GM10847 (cell line): ENCODE data around the gene COPB2.

Experiments used
- POLR2A ChIP-seq: IDR thresholded peaks from 2 replicates; pipeline ENCODE4 v1.6.1; 2011; ENCODE audit not compliant: insufficient read length; ENCODE audit errors: extremely low read depth

The COPB2 gene

DNA sequence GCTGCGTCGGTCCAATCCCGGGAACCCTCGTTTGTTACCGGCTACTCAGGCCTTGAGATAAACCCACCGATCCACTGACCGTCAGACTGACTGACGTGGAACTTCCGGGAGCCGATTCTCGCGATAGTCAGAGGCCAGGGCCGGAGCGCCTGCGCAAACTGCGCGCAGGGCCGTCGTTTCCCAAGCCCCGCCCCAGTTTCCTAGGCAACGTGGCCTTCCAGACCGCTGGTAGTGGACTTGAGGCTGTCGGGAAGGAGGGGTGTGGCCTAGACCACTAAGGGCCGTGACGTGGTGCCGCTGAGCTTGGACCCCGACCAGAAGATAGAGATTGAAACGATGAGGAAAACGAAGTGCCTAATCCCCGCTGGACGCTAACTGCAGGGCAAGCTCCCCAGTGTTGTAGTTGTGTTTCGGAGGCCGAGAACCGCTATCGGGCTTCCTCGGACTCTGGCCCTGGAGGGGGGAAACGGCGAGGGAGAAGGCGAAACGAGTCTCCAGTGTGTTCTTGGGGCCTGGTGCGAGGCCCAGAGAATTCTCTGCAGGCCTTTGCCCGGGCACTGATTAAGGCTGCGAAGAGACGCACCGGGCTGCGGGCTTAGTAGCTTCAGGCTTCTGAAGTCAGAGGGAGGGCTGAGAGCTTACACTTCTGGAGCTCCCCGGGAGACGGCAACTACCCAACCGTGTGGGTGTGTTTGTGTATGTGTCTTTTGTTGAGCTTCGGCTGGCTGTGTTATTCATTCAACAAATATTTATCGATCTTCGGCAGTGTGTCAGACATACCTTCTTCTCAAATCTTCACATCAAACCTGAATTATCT, at the start of gene COPB2:
TSS of gene COPB2 (minus strand) at position 96 of the 817 bp plus-strand sequence. CDS start 97 bp downstream, outside the sequence.
- peak; percentile 65 for TF ChIP-seq POLR2A

DNA sequence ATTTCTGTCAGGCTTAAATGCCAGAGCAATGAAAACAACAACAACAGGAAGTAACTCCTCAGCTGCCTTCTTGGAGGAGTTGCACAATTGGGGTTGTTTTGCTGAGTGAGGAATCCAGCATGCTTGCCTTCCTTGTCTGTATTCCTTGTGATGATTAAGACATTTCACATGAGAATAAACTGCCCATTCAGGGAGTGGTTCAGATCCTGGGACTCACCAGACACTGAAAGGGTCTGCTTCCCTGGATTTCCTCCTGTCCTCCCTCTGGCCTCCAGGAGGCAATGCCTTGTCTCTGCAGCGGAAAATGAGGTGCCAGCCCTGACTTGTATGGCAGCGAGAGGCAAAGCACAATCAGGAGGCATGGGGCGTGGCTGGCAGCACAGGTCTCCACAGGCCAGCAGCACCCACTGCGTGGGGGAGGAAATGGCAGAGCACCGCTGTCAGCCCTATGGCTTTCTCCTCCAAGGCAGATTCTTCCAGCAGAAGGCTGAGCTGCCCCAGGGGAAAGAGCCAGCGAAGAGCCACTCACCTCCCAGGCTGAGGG, 45.4 kb upstream of the COPB2 start:
- no peak for TF ChIP-seq POLR2A

DNA sequence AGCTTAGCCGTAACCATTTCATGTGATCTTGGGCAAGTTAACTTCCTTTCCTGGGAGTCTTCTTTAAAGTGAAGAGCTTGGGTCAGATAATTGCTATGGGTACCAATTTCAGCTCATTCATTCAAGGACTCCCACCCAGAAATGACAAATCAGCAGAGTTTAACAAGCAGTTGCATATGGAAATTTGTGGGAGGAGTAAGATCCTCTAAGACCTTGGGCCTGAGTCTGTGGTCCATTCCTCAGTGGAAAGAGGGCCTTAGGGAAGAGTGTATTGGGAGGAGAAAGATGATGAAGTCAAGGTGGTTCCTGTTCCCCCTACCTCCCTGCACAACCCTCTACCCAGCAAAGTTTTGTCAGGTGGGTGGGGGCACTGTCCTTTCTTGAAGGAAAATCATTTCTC, 44.8 kb upstream of the COPB2 start:
- no peak for TF ChIP-seq POLR2A

DNA sequence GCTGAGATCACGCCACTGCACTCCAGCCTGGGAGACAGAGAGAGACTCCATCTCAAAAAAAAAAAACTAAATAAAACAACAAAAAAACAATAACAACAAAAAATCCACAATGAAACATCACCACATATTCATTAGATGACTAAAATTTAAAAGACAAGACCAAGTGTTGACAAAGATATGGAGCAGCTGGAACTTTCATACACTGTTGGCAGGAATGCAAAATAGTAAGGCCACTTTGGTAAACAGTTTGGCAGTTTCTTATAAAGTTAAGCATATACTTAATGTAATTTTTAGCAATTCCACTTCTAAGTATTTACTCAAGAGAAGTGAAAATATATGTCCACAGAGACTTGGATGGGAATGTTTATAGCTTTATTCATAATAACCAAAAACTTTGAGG, 43.6 kb upstream of the COPB2 start:
- TF ChIP-seq POLR2A = no peak

DNA sequence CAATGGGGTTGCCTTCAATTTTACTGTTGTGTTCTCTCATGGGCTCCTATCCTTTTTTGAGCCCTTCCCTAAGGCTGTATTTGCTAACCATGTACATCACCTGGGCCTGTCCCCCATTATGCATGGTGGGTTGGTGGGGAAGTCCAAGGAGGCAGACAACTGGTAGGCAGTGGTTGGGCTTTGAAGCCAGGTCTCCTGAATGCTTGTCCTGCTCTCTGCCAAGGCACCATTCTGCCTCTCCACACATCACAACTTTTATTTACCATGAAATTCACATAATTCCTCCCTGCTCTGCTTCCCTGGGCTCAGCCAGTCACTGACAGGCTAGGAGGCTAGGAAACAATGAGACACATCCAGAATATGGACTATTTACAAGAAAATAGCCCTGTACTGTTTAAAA, 41.0 kb upstream of the COPB2 start:
- no peak for TF ChIP-seq POLR2A

DNA sequence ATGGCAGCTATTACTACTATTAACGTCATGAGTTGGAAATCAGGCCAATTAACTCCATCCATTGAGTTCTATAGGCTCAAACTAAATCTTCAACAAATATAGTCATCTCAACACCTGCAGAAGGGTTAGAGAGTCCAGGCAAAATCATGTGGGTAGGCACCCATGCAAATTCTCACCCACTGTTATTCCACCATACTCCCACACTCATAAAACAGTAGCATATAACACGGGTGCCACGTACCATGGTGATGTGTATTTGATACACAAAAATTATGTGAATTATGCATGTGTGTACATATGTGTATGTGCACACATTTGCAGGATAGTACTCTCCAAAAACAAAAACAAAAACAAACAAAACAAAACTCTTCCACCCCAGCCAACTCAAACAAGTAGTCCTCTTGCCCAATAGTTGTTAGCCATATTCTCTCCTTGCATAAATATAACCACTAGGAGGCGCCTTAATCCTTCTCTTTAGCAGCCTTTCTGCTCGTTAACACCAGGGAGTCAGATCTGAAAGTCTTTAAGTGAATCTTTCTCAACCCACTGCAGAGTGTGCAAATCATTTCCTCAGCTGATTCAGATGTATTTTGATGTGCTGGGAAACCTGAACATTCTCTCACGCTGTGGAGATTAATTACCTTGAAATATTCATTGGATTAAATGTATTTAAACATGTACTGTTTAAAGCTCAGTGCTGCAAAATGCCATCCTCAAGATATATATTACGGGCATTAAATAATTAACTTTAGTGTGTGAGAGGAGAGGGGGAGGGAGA, 38.0 kb upstream of the COPB2 start:
- no peak for TF ChIP-seq POLR2A

DNA sequence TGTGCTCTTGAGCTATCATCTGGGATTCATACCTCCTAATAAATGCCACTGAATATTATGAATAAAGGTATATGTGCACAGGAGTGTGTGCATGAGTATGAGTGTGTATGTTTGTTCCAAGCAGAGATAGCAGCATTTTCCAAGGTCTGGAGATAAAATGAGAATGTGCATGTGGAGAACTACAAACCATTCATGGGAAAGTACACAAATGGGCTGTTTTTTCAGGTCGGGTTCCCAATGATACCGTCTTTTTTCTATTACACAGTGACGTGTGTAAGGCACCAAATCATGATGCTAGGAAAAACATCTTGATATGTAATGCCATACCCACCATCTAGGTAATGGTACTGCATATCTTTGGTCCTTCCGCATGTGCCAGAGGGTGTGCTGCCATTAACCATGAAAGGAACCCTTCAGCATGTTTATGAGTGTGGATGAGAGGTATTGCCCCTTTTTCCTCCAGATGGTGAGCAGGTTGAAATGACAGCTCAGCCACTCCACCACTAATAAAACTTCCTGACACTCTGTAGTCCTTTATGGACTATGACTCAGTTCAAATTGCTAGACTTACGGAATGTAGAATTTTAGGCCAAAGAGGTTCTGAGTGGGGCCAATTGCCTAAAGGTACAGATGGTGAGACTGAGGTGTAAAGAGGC, 36.4 kb upstream of the COPB2 start:
- no peak for TF ChIP-seq POLR2A

DNA sequence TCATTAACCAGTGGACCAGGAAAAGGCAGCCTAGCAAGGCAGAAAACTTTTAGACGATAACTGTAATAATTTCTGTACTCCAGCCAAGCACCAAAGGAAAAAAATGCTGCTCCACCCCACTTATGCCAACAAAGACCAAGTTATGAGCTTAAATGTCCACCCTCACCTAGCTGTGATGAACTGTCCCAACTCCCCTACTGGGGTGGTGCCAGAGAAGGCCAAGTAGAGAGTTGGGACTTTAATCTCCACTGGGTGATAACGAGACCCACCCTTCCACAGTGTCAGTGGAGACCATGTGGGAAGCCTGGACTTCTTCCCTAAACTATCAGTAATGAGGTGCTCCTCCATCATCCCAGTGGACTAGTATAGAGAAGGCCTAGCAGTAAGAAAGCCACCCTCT, 33.8 kb upstream of the COPB2 start:
- no peak for TF ChIP-seq POLR2A

DNA sequence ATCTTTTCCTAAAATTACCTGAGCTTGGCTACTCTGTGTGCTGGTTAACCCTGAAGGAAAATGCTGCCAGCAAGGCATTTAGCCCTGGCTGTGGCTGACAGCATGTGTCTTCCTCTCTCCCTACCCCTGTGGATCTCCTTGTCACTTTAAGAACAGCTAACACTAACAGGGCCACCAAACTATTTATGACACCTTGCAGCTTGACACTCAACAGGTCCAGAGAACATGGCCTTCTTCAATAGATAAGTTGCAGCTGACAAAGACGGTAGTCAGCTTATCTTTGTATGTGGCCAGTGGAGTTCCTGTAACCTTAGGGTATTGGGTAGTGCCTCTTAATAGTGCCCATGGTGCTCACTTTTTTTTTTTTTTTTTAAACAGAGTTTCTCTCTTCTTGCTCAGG, 32.0 kb upstream of the COPB2 start:
- TF ChIP-seq POLR2A = no peak

DNA sequence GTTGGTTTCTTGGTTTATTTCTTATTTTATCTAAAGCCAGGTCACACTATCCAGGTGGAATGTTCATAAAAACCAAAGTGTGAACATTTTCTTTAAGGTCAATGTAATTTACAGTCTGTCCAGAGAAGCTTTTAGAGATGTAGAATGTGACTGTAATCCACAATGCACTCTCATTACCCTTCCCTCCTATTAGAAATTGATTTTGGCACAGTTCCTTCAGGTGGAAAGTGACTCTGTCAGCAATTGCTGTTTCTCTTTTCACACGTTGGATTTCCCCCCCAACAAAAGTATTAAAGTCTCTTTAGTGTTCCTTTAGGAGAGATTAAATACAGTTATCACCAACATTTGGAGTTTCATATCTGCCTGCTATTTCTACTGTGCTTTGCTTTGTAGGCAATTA, 31.6 kb upstream of the COPB2 start:
- no peak for TF ChIP-seq POLR2A

DNA sequence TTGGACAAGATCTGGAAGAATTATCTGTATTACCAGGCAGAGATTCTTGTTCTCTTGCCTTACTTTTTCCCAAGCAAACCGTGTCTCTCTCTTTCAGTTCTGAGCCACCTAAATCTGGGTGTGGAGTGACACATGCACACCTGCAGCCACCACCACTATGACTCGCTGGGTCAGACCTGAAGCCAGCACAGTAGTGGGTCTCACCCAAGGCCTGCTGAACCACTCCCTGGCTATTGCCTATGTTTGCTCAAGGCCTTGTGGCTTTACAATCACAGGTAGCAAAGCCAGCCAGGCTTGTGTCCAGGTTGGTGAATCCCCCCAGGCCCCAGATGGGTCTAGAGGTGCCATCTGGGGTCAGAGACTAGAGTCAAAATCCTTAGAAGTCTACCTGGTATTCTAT, 28.7 kb upstream of the COPB2 start:
- TF ChIP-seq POLR2A = no peak

DNA sequence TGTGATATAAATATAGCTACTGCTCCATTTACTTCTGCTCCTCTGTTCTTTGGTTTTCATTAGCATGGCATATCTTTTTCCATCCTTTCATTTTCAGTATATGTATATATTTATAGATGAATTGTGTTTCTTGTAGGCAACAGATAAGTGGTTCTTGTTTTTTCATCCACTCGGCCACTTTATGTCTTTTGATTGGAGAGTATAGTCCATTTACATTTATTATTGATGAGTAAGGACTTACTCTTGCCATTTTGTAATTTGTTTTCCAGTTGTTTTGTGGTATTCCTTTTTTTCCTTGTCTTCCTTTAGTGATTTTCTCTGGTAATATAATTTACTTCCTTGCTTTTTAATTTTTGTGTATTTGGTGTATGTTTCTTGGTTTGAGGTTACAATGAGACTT, 26.8 kb upstream of the COPB2 start:
- TF ChIP-seq POLR2A = no peak

DNA sequence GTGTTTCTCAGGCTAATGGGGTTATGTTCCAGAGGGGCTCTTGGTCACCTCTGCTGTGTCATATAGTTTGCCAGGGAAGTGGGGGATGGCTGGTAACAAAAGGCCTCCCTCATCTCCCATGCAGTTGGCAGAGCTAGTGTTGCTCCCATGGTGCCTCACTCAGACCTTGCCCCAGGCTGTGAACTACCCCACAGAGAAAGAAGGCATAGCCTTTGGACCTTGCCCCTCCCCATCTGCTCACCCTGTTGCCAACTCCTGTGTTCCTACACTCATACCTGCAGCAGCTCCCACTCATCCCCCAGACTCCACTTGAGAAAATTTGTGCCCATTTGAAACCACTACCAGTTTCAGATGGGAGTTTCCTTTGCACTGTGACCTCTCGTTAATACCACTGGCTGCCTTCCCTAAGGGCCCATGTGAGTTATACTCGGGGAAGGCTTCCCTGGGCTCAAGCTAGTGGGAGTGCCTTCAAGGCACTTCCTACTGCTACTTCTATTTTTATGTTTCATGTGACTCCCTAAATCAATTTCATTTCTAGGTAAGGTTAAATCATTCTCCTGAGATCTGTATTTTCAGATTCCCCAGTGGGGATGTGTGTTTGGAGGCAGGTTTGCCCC, 25.3 kb upstream of the COPB2 start:
- no peak for TF ChIP-seq POLR2A

DNA sequence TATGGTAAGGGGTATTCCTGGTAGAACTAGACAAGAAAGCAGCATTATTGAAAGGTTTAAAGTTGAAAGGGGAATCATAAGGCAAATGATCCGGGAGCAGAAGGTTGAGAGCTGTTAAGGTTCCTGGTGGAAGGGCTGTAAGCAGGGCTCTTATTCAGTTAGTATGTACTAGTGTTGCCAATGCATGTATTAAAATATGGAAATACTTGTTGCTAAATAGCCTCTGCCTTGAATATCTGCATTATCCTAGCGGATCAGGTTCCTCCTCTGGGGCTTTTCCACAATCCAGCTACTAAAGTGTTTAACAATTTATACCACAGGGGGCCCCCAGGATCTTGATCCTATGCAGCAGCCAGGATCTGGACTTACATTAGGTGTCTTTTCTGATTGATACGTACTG, 7.3 kb upstream of the COPB2 start:
- no peak for TF ChIP-seq POLR2A

DNA sequence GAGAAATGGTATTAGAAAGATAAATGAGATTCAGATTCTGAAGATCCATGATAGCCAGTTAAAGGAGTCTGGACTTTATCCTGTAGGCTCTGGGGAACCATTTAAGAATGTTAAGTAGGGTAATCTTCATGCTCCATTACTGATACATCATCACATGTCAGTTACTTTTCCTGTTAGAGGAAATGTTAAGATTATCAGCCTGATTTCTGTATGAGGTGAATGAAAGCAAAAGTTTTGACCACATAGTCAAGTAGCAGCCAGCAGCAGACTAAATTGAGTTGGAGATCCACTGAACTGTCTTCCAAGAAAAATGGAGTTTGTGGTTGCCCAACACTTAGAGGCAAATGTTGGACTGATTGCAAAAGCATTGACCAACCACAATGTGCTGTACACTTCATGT, 4.7 kb upstream of the COPB2 start:
- TF ChIP-seq POLR2A = no peak

DNA sequence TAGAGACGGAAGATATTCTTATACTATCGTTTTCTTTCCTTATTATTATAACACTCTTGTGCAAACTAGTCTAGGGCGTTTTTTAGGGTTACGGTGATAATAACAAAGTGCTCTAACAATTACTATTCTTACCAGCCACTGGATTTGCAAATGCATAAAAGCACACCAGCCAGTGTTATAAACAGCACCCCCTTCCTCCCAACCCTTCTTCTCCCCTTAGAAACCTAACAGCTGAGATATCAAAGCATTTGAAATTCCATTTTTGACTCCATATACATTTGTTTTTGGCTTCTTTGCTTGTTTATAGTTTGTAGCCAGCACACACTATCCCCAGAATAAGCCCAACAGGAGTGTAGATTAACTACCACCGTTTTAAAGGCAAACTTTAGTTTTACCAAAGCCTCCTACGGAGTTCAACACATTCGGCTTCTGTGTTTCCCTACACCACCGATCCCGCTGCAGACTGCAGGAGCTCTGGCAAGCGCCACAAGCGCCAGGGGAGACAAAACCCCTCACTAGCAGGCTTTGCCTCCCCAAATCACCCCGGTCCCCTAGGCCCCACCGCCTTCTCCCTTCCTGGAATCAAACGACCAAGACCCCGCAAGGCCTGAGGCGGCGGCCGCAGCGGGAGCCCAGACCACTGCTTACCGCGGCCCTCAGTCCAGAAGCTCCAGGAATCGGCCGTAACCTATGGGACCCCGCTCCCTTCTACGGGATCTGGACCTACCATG, 461 bp downstream of the COPB2 start:
- TF ChIP-seq POLR2A = no peak
